Gastroesophageal sphincter (tissue), 4 donors: ENCODE results near the gene PDE3A. TPM values are rescaled to one million over a fixed set of nuclear protein-coding genes. Genes with fewer than 3 reads are reported as not detected.

ENCODE experiments used
- ATAC-seq: fragments of 150-250 bp; one replicate; pipeline ENCODE4 v1.9.1; 2016; ENCODE audit warnings: mild to moderate bottlenecking, moderate library complexity
- H3K27ac ChIP-seq, 4 donors: fragments of 200-600 bp; sonication (generic) in 3 of 4; 1 replicate in 3 of 4; 2 replicates in 1 of 4; pipeline ENCODE4 v1.5.1; 2016 to 2019
- H3K27me3 ChIP-seq: fragments of 200-600 bp; sonication (generic); one replicate; pipeline ENCODE4 v1.5.1; 2019
- H3K36me3 ChIP-seq, 2 donors: fragments of 200-600 bp; sonication (generic); one replicate each; pipeline ENCODE4 v1.5.1; 2019; ENCODE audit warnings: control low read depth in 1 of 2
- H3K4me1 ChIP-seq, 3 donors: fragments of 200-600 bp; sonication (generic); 1 replicate in 2 of 3; 2 replicates in 1 of 3; pipeline ENCODE4 v1.5.1; 2016 to 2019; ENCODE audit warnings: control low read depth in 2 of 3
- H3K4me3 ChIP-seq, 2 donors: fragments of 200-600 bp; sonication (generic); one replicate each; pipeline ENCODE4 v1.5.1; 2019; ENCODE audit warnings: mild to moderate bottlenecking in 1 of 2, moderate library complexity in 1 of 2
- H3K9me3 ChIP-seq, 3 donors: fragments of 200-600 bp; sonication (generic); one replicate each; pipeline ENCODE4 v1.5.1; 2017 to 2019; ENCODE audit warnings: control low read depth in 2 of 3
- CTCF ChIP-seq, 4 experiments: fragments of 200-600 bp in 2 of 4; fragments of 450-650 bp in 2 of 4; sonication (generic) in 1 of 4; IDR thresholded peaks; one replicate each; pipeline ENCODE4 v1.5.1; 2017 to 2019; ENCODE audit warnings: antibody characterized with exemption in 4 of 4, mild to moderate bottlenecking in 2 of 4, moderate library complexity in 2 of 4
- EP300 ChIP-seq: sonication (generic); formaldehyde crosslinking; IDR thresholded peaks from one replicate; pipeline ENCODE4 v1.6.1; 2017; ENCODE audit warnings: antibody characterized with exemption, mild to moderate bottlenecking
- POLR2A ChIP-seq, 2 donors: fragments of 450-650 bp; IDR thresholded peaks; one replicate each; pipeline ENCODE4 v1.6.1; 2017; ENCODE audit warnings: antibody characterized with exemption in 2 of 2, mild to moderate bottlenecking in 2 of 2, moderate library complexity in 1 of 2
- POLR2AphosphoS5 ChIP-seq: sonication (generic); formaldehyde crosslinking; IDR thresholded peaks from one replicate; pipeline ENCODE4 v1.6.1; 2017; ENCODE audit warnings: antibody characterized with exemption
- WGBS, 2 donors: methylation state at CpG; one replicate each; pipeline ENCODE4 v1.1.5; 2018; ENCODE audit warnings: low coverage in 1 of 2; 5-methylcytosine and 5-hydroxymethylcytosine counted together
- total RNA-seq, 4 donors: library from RNA; depleted of rRNA; stranded (reverse); fragments of >200 nt; gene quantifications; one replicate each; pipeline ENCODE4 v1.1.0, GENCODE V29; 2016

The PDE3A gene
- total RNA-seq, 4 donors from 2014 or later, result 104 to 194 (median 139) TPM

GRCh38 chr12:20628999-20629398 lies 260.7 kb downstream of the PDE3A start:
- Histone ChIP-seq H3K27ac (peak overlapping the region; percentile 45 to 75 (median 61)), H3K27me3 (no peaks in the 10 kb centered on the region), H3K4me3 (no peak overlapping the region), H3K4me1 (peaks cover 12 to 76% (median 15%) of the 10 kb centered on the region in 3 donors), H3K9me3 (no peaks in the 10 kb centered on the region), H3K36me3 (peaks cover 0 to 8% of the 10 kb centered on the region in 2 donors)
- no peak for TF ChIP-seq CTCF (IDR thresholded peaks at IDR 0.05)
- no peak for TF ChIP-seq POLR2AphosphoS5
- no peak for TF ChIP-seq POLR2A (IDR thresholded peaks at IDR 0.05)
- TF ChIP-seq EP300, result no peak
- ATAC-seq, result no peak
- WGBS, 2 donors, result 12 to 21% methylated on average over 4 of the region's 4 CpGs

GRCh38 chr12:20629414-20630156 lies 261.2 kb downstream of the PDE3A start:
- TF ChIP-seq EP300 (no peak), POLR2A (IDR thresholded peaks at IDR 0.05) (no peak), CTCF (IDR thresholded peaks at IDR 0.05) (no peak), POLR2AphosphoS5 (peak; percentile 69)
- Histone ChIP-seq H3K27me3 (no peaks in the 10 kb centered on the region), H3K4me3 (no peak overlapping the region), H3K36me3 (peaks cover 0 to 9% of the 10 kb centered on the region in 2 donors), H3K27ac (peak overlapping the region; percentile 45 to 75 (median 61)), H3K9me3 (no peaks in the 10 kb centered on the region), H3K4me1 (peaks cover 12 to 76% (median 15%) of the 10 kb centered on the region in 3 donors)
- peak; percentile 57 for ATAC-seq
- 19 to 33% methylated on average over 6 of the region's 6 CpGs for WGBS, 2 donors

DNA sequence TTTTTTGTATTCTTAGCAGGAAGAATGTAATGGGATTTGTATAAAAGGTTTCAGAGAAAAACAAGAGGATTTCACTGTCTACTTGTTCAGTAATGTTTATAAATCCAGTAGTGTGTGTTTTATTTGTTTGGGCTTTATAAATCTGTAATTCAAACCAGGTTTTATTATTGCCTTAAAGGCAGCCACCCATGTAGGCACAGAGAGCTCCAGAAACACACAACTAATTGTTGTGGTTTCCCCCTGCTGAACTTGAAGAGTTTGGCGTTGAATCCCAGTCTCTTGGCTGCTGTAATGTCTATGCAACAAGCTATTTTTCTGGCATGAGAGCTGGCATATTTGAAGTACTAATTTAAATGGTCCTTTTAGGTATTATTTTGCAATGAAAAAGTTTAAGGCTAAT lies 263.4 kb downstream of the PDE3A start:
- peaks cover 3 to 24% of the 10 kb centered on the region in 2 donors for H3K36me3 ChIP-seq
- H3K4me3 ChIP-seq, result no peak overlapping the region
- no peak for ATAC-seq
- H3K4me1 ChIP-seq, result peaks cover 8 to 59% (median 15%) of the 10 kb centered on the region in 3 donors
- WGBS, 2 donors, result 44 to 80% methylated on average over 1 of the region's 1 CpG
- no peaks in the 10 kb centered on the region for H3K27me3 ChIP-seq
- H3K9me3 ChIP-seq, result no peaks in the 10 kb centered on the region
- peak overlapping the region in 1 of 4 donors; percentile 8 for H3K27ac ChIP-seq
- TF ChIP-seq CTCF (IDR thresholded peaks at IDR 0.05) (no peak), POLR2A (IDR thresholded peaks at IDR 0.05) (no peak), POLR2AphosphoS5 (no peak)

- Histone ChIP-seq H3K36me3 (peaks cover 0 to 48% of the 10 kb centered on the region in 2 donors), H3K27me3 (no peaks in the 10 kb centered on the region), H3K4me1 (peaks cover 0 to 17% (median 0%) of the 10 kb centered on the region in 3 donors), H3K27ac (no peak overlapping the region), H3K9me3 (no peaks in the 10 kb centered on the region), H3K4me3 (no peak overlapping the region)
- no peak for ATAC-seq
- WGBS, 2 donors, result 61 to 70% methylated on average over 3 of the region's 3 CpGs
- no peak for TF ChIP-seq POLR2A (IDR thresholded peaks at IDR 0.05)
- TF ChIP-seq EP300, result no peak
- no peak for TF ChIP-seq POLR2AphosphoS5
These were observed 272.8 kb downstream of the PDE3A start for GRCh38 chr12:20641106-20641505.

DNA sequence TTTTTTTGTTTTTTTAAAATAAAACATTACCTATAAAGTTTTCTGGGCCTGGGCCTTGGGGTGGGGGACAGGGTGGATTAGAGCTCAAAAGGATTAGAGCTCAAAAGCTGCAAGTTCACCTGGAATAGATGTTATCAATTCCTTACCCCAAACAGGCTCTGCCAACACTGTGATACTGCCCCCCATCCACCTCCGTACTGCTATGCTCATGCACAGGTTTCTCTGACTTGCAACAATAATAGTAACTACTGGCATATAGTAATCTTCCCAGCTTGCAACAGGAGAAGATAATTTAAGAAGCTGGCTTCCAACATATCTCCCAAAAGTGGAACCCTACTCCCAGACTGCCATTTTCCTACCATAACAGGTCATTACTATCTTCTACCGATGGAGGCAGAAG lies 275.5 kb downstream of the PDE3A start:
- Histone ChIP-seq H3K27ac (no peak overlapping the region), H3K4me3 (no peak overlapping the region), H3K36me3 (peaks cover 0 to 36% of the 10 kb centered on the region in 2 donors), H3K9me3 (no peaks in the 10 kb centered on the region), H3K27me3 (no peaks in the 10 kb centered on the region), H3K4me1 (peaks cover 0 to 24% (median 0%) of the 10 kb centered on the region in 3 donors)
- TF ChIP-seq POLR2AphosphoS5, result no peak
- TF ChIP-seq POLR2A (IDR thresholded peaks at IDR 0.05), result no peak
- TF ChIP-seq EP300, result no peak
- no peak for TF ChIP-seq CTCF (IDR thresholded peaks at IDR 0.05)
- no peak for ATAC-seq
- 96 to 100% methylated on average over 2 of the region's 2 CpGs for WGBS, 2 donors
